SK-N-SH treated with all-trans-retinoic acid at 6 μM for 48 hours (cell line): ENCODE measurements around the gene SPP1.

ENCODE experiments used
- GLIS3 ChIP-seq: fragments of 250-450 bp; sonication (Bioruptor Pico); IDR thresholded peaks from 2 replicates; pipeline ENCODE4 v1.5.0; 2020; ENCODE audit warnings: mild to moderate bottlenecking, moderate library complexity
- PATZ1 ChIP-seq: fragments of 250-450 bp; sonication (Bioruptor Pico); IDR thresholded peaks from 2 replicates; pipeline ENCODE4 v1.8.0; 2020; ENCODE audit warnings: mild to moderate bottlenecking, moderate library complexity, borderline replicate concordance
- SNAI2 ChIP-seq: fragments of 250-450 bp; sonication (Bioruptor Pico); IDR thresholded peaks from 2 replicates; pipeline ENCODE4 v1.5.0; 2020; ENCODE audit warnings: mild to moderate bottlenecking, moderate library complexity
- TOX ChIP-seq: fragments of 250-450 bp; sonication (Bioruptor Pico); IDR thresholded peaks from 2 replicates; pipeline ENCODE4 v1.8.0; 2021; ENCODE audit warnings: mild to moderate bottlenecking, moderate library complexity, borderline replicate concordance
- ZFP3 ChIP-seq: fragments of 250-450 bp; sonication (Bioruptor Pico); IDR thresholded peaks from 2 replicates; pipeline ENCODE4 v1.5.0; 2020; ENCODE audit warnings: mild to moderate bottlenecking, moderate library complexity
- ZNF565 ChIP-seq: fragments of 450-650 bp; formaldehyde crosslinking; conservative IDR thresholded peaks from 2 replicates; pipeline ENCODE4 v1.5.0; 2020; ENCODE audit warnings: low read depth, mild to moderate bottlenecking, moderate library complexity

DNA sequence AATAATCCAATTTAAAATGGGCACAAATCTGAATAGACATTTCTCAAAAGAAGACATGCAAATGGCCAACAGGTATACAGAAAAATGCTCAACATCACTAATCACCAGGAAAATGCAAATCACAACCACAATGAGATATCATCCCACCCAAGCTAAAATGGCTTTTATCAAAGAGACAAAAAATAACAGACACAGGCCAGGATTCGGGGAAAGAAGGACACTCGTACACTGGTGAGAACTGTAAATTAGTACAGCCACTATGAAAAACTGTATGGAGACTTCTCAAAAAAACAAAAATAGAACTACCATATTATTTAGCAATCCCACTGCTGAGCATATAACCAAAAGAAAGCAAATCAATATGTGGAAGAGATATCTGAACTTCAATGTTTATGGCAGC, 8.5 kb downstream of the SPP1 start:
- TF ChIP-seq SNAI2 (CRISPR knock-in tag) (no peak), TOX (no peak), ZFP3 (CRISPR knock-in tag) (no peak), ZNF565 (CRISPR knock-in tag) (no peak), GLIS3 (CRISPR knock-in tag) (no peak), PATZ1 (CRISPR knock-in tag) (no peak)
